Liver (tissue), 9 donors: ENCODE measurements around the gene SEPTIN10. TPM values are rescaled to one million over a fixed set of nuclear protein-coding genes. Genes with fewer than 3 reads are reported as not detected.

Experiments used
- DNase-seq: peaks from one replicate; pipeline ENCODE4 v3.0.0-alpha.2; 2017; ENCODE audit warnings: low spot score
- H3K27ac ChIP-seq, 2 donors: one replicate each; pipeline ENCODE4 v1.7.0; 2013; ENCODE audit warnings: inconsistent platforms in 2 of 2, low read length in 2 of 2, control low read depth in 1 of 2, low read depth in 1 of 2, mild to moderate bottlenecking in 1 of 2
- H3K27me3 ChIP-seq, 4 donors: one replicate each; pipeline versions ENCODE4 v1.6.1 to v1.7.0; 2013; ENCODE audit warnings: low read length in 3 of 4, inconsistent platforms in 1 of 4, mild to moderate bottlenecking in 1 of 4, moderate library complexity in 1 of 4; ENCODE audit not compliant: control insufficient read depth in 4 of 4, insufficient read depth in 4 of 4
- H3K36me3 ChIP-seq, 4 donors: one replicate each; pipeline versions ENCODE4 v1.6.1 to v1.7.0; 2013; ENCODE audit warnings: low read length in 3 of 4, mild to moderate bottlenecking in 3 of 4, low read depth in 1 of 4, moderate library complexity in 1 of 4; ENCODE audit not compliant: control insufficient read depth in 4 of 4, insufficient read depth in 3 of 4
- H3K4me1 ChIP-seq, 4 donors: one replicate each; pipeline versions ENCODE4 v1.6.1 to v1.7.0; 2013; ENCODE audit warnings: low read length in 3 of 4, mild to moderate bottlenecking in 3 of 4, moderate library complexity in 1 of 4; ENCODE audit not compliant: control insufficient read depth in 4 of 4, insufficient read depth in 4 of 4
- H3K4me3 ChIP-seq, 3 donors: one replicate each; pipeline versions ENCODE4 v1.6.1 to v1.7.0; 2013; ENCODE audit warnings: low read length in 3 of 3, control low read depth in 1 of 3, low read depth in 1 of 3, mild to moderate bottlenecking in 1 of 3
- H3K9ac ChIP-seq, 2 donors: one replicate each; pipeline ENCODE4 v1.7.0; 2013; ENCODE audit warnings: low read length in 2 of 2, mild to moderate bottlenecking in 2 of 2, moderate library complexity in 2 of 2, control low read depth in 1 of 2, low read depth in 1 of 2
- H3K9me3 ChIP-seq, 4 donors: one replicate each; pipeline versions ENCODE4 v1.6.1 to v1.7.0; 2013; ENCODE audit warnings: low read length in 3 of 4; ENCODE audit not compliant: control insufficient read depth in 4 of 4
- ATF3 ChIP-seq: IDR thresholded peaks from 2 replicates; pipeline ENCODE4 v1.6.1; 2016; ENCODE audit warnings: antibody characterized with exemption
- CTCF ChIP-seq: fragments of 150-350 bp; IDR thresholded peaks from 2 replicates; pipeline ENCODE4 v1.5.1; 2017; ENCODE audit warnings: improper control_type of control experiment, low read depth, low read length; ENCODE audit not compliant: missing input control
- EGR1 ChIP-seq, 2 donors: IDR thresholded peaks; 2 replicates each; pipeline ENCODE4 v1.6.1; 2016 to 2018; ENCODE audit warnings: antibody characterized with exemption in 2 of 2, low read depth in 2 of 2
- FOXA1 ChIP-seq: IDR thresholded peaks from 2 replicates; pipeline ENCODE4 v1.6.1; 2016; ENCODE audit warnings: antibody characterized with exemption
- FOXA2 ChIP-seq: IDR thresholded peaks from 2 replicates; pipeline ENCODE4 v1.6.1; 2016; ENCODE audit warnings: antibody characterized with exemption
- GABPA ChIP-seq, 2 donors: IDR thresholded peaks in 1 of 2; conservative IDR thresholded peaks in 1 of 2; 2 replicates each; pipeline ENCODE4 v1.6.1; 2016; ENCODE audit warnings: antibody characterized with exemption in 2 of 2, mild to moderate bottlenecking in 1 of 2, moderate library complexity in 1 of 2
- HNF4G ChIP-seq: IDR thresholded peaks from 2 replicates; pipeline ENCODE4 v1.6.1; 2016; ENCODE audit warnings: antibody characterized with exemption
- JUND ChIP-seq, 2 donors: IDR thresholded peaks; 2 replicates each; pipeline ENCODE4 v1.6.1; 2016; ENCODE audit warnings: antibody characterized with exemption in 2 of 2
- MAX ChIP-seq: IDR thresholded peaks from 2 replicates; pipeline ENCODE4 v1.6.1; 2016; ENCODE audit warnings: antibody characterized with exemption
- RAD21 ChIP-seq, 2 donors: IDR thresholded peaks; 2 replicates each; pipeline ENCODE4 v1.6.1; 2016; ENCODE audit warnings: antibody characterized with exemption in 2 of 2, mild to moderate bottlenecking in 2 of 2
- RXRA ChIP-seq, 2 donors: IDR thresholded peaks; 2 replicates each; pipeline ENCODE4 v1.6.1; 2017 to 2018; ENCODE audit warnings: antibody characterized with exemption in 2 of 2, mild to moderate bottlenecking in 1 of 2
- SP1 ChIP-seq: IDR thresholded peaks from 2 replicates; pipeline ENCODE4 v1.6.1; 2018; ENCODE audit warnings: antibody characterized with exemption, mild to moderate bottlenecking
- TAF1 ChIP-seq: conservative IDR thresholded peaks from 2 replicates; pipeline ENCODE4 v1.6.1; 2016; ENCODE audit warnings: antibody characterized with exemption, mild to moderate bottlenecking
- YY1 ChIP-seq: IDR thresholded peaks from 2 replicates; pipeline ENCODE4 v1.6.1; 2016; ENCODE audit warnings: antibody characterized with exemption, mild to moderate bottlenecking
- ZBTB33 ChIP-seq: IDR thresholded peaks from 2 replicates; pipeline ENCODE4 v1.6.1; 2016; ENCODE audit warnings: antibody characterized with exemption
- WGBS: extraction: QIAGEN DNeasy Blood & Tissue Kit; methylation state at CpG from one replicate; pipeline ENCODE4 v1.1.7; 2013; 5-methylcytosine and 5-hydroxymethylcytosine counted together
- polyA plus RNA-seq, 2 donors: library from polyadenylated mRNA; stranded (reverse) in 1 of 2; unstranded in 1 of 2; fragments of 200-250 nt in 1 of 2; fragments of >200 nt in 1 of 2; fragmentation: Nextera tagmentation in 1 of 2; extraction: Ambion mirVana in 1 of 2; gene quantifications; one replicate each; pipeline versions ENCODE4 v1.2.1 to v1.2.3, GENCODE V29; 2013 to 2015
- total RNA-seq, 2 donors: library from RNA; depleted of rRNA; stranded (reverse); fragments of >200 nt; gene quantifications; one replicate each; pipeline ENCODE4 v1.2.3, GENCODE V29; 2014
- donor health status: healthy.
- donor health status: healthy.
- donor health status: healthy.
- donor health status: healthy.
- donor health status: healthy.

SEPTIN10 gene
- total and polyA plus RNA-seq, 4 donors: 19.6 to 35.9 (median 20.1) TPM

GRCh38 chr2:109647636-109648035 lies 33.9 kb upstream of the SEPTIN10 start:
- H3K36me3 ChIP-seq: no peaks in the 10 kb centered on the region
- no peaks in the 10 kb centered on the region for H3K9me3 ChIP-seq
- no peak overlapping the region for H3K4me3 ChIP-seq
- no peak overlapping the region for H3K27ac ChIP-seq
- DNase-seq: no peak
- TF ChIP-seq YY1 (no peak), ATF3 (no peak), MAX (no peak), GABPA (IDR thresholded peaks at IDR 0.05 in 1 of 2, conservative IDR thresholded peaks at IDR 0.05 in 1 of 2) (no peak), ZBTB33 (no peak), HNF4G (no peak), RXRA (IDR thresholded peaks at IDR 0.05) (no peak)
- WGBS: 97% methylated on average over 7 of the region's 7 CpGs
- no peak overlapping the region for H3K9ac ChIP-seq
- no peaks in the 10 kb centered on the region for H3K27me3 ChIP-seq
- peaks cover 2 to 20% (median 7%) of the 10 kb centered on the region in 4 donors for H3K4me1 ChIP-seq

GRCh38 chr2:109646961-109647360 lies 33.2 kb upstream of the SEPTIN10 start:
- TF ChIP-seq ATF3: no peak
- TF ChIP-seq YY1: no peak
- no peak for TF ChIP-seq MAX
- TF ChIP-seq CTCF: no peak
- Histone ChIP-seq H3K27ac (no peak overlapping the region), H3K27me3 (no peaks in the 10 kb centered on the region), H3K4me3 (no peak overlapping the region), H3K4me1 (peaks cover 2 to 20% (median 7%) of the 10 kb centered on the region in 4 donors), H3K36me3 (no peaks in the 10 kb centered on the region), H3K9me3 (no peaks in the 10 kb centered on the region), H3K9ac (no peak overlapping the region)
- 95% methylated on average over 8 of the region's 8 CpGs for WGBS
- no peak for DNase-seq

- H3K4me1 ChIP-seq: peaks cover 2 to 20% (median 7%) of the 10 kb centered on the region in 4 donors
- DNase-seq: no peak
- no peaks in the 10 kb centered on the region for H3K36me3 ChIP-seq
- H3K9ac ChIP-seq: no peak overlapping the region
- H3K27me3 ChIP-seq: no peaks in the 10 kb centered on the region
- no peak overlapping the region for H3K4me3 ChIP-seq
- H3K9me3 ChIP-seq: no peaks in the 10 kb centered on the region
- 92% methylated on average over 14 of the region's 14 CpGs for WGBS
- peak overlapping the region; percentile 83 to 93 for H3K27ac ChIP-seq
- TF ChIP-seq FOXA2 (no peak), EGR1 (IDR thresholded peaks at IDR 0.05; ENCODE audit: low read depth in 2 of 2) (no peak), MAX (no peak), SP1 (no peak), HNF4G (no peak), ZBTB33 (no peak), RXRA (IDR thresholded peaks at IDR 0.05) (no peak), RAD21 (IDR thresholded peaks at IDR 0.05) (no peak), JUND (IDR thresholded peaks at IDR 0.05) (no peak), YY1 (no peak), FOXA1 (no peak), CTCF (no peak), TAF1 (no peak), ATF3 (no peak)
Measured at GRCh38 chr2:109645412-109646184, 31.8 kb upstream of the SEPTIN10 start.
